Prostate gland (tissue), 2 donors: Measurements from ENCODE around the gene STKLD1. TPM values are rescaled to one million over a fixed set of nuclear protein-coding genes. Genes with fewer than 3 reads are reported as not detected.

ENCODE experiments used
- DNase-seq: peaks from one replicate; pipeline ENCODE4 v3.0.0-alpha.2; 2019; ENCODE audit warnings: low spot score
- H3K27ac ChIP-seq, 2 donors: fragments of 200-600 bp; sonication (generic); 2 replicates each; pipeline ENCODE4 v1.5.1; 2017 to 2019
- H3K27me3 ChIP-seq: fragments of 200-600 bp; sonication (generic); replicated peaks from 2 replicates; pipeline ENCODE4 v1.5.1; 2019; ENCODE audit not compliant: insufficient read depth
- H3K36me3 ChIP-seq, 2 donors: fragments of 200-600 bp; sonication (generic); 1 replicate in 1 of 2; 2 replicates in 1 of 2; pipeline versions ENCODE4 v1.5.1 to v1.8.1; 2017 to 2019
- H3K4me1 ChIP-seq: fragments of 200-600 bp; sonication (generic); replicated peaks from 2 replicates; pipeline ENCODE4 v1.5.1; 2019
- H3K4me3 ChIP-seq, 2 donors: fragments of 200-600 bp; sonication (generic); 2 replicates each; pipeline ENCODE4 v1.5.1; 2017 to 2019
- H3K9me3 ChIP-seq: fragments of 200-600 bp; sonication (generic); 2 replicates; pipeline ENCODE4 v1.5.1; 2017
- POLR2A ChIP-seq: fragments of 450-650 bp; IDR thresholded peaks from one replicate; pipeline ENCODE4 v1.6.1; 2016; ENCODE audit warnings: antibody characterized with exemption, mild to moderate bottlenecking
- POLR2AphosphoS5 ChIP-seq: sonication (generic); formaldehyde crosslinking; IDR thresholded peaks from one replicate; pipeline ENCODE4 v1.6.1; 2017; ENCODE audit warnings: antibody characterized with exemption
- WGBS: methylation state at CpG from one replicate; pipeline ENCODE4 v1.1.5; 2018; 5-methylcytosine and 5-hydroxymethylcytosine counted together
- intact Hi-C: fragments of 100-400 bp; cut with DNase I; formaldehyde crosslinking; loops from one replicate; pipeline ENCODE4 v1.14.2; 2022
- total RNA-seq, 2 donors: library from RNA; depleted of rRNA; stranded (reverse); fragments of >200 nt; gene quantifications; one replicate each; pipeline ENCODE4 v1.1.0, GENCODE V29; 2016
- TF ChIP-seq, protein P1 (sequence below), 4 experiments: fragments of 200-600 bp in 2 of 4; fragments of 450-650 bp in 2 of 4; sonication (generic) in 2 of 4; IDR thresholded peaks; 1 replicate in 3 of 4; 2 replicates in 1 of 4; pipeline ENCODE4 v1.5.1; 2016 to 2019; ENCODE audit warnings: antibody characterized with exemption in 4 of 4, mild to moderate bottlenecking in 2 of 4, moderate library complexity in 2 of 4

Gene STKLD1
- total RNA-seq, 2 donors from 2014 or later = 0.87 to 1.0 TPM

DNA sequence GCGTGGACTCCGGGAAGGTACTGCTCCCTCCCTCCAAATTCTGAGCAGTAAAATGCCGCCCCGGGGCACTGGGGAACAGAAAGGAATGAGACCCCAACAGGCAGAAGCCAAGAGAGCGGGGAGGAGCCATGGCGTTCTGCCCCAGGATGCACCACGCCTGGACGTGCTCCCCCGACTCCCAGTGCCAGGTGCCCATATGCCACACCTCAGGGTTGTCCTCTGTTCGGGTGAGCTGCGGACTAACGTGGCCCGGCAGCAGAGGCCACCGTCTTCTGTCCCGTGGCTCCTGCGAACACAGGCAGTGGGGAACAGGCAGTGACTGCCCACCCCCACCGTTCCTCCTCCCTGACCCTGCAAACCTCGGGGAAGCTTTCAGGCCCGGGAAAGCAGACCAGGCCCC is 44.9 kb upstream of the STKLD1 start:
- WGBS = 78% methylated on average over 19 of the region's 19 CpGs
- DNase-seq = no peak
- Histone ChIP-seq H3K27ac (no peak overlapping the region), H3K9me3 (no peaks in the 10 kb centered on the region), H3K4me3 (no peak overlapping the region), H3K36me3 (peaks cover 19 to 20% of the 10 kb centered on the region in 2 donors), H3K4me1 (peaks cover 5% of the 10 kb centered on the region), H3K27me3 (no peaks in the 10 kb centered on the region)
- intact Hi-C loops = no loop called here
- no peak for TF ChIP-seq POLR2AphosphoS5

DNA sequence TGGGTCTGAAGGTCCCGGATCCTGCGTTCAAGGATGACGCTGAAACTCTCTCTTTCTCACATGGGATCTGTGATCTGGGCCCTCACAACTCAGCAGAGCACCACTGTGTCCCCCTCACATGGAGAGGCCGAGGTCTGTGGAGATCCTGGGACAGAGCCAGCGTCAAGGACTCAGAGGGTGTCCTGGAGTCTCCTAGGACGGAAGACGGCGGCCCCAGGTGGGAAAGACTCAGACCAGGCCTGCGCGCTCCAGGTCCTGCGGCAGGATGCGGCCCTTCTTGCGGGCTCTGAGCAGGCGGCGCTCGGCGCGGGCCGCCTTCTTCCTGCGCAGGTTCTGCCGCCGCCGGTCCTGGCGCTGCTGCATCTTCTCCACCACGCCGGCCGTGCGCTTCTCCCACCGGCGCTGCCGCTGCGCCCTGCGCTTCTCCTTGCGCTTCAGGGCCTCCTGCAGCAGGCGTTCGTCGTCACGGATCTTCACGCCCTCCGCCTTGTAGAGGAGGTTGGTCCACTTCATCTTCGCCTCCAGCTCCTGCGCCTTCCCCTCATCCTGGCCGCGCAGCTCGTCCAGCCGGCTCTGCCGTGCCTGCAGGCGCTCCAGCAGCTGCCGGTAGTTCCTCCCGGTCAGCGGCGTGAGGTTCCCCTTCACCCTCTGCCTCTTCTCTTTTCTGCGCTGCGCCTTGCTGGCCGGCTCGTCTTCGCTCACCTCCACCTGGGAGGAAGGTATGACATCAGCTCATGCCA is 44.4 kb upstream of the STKLD1 start:
- TF ChIP-seq, protein P1, sequence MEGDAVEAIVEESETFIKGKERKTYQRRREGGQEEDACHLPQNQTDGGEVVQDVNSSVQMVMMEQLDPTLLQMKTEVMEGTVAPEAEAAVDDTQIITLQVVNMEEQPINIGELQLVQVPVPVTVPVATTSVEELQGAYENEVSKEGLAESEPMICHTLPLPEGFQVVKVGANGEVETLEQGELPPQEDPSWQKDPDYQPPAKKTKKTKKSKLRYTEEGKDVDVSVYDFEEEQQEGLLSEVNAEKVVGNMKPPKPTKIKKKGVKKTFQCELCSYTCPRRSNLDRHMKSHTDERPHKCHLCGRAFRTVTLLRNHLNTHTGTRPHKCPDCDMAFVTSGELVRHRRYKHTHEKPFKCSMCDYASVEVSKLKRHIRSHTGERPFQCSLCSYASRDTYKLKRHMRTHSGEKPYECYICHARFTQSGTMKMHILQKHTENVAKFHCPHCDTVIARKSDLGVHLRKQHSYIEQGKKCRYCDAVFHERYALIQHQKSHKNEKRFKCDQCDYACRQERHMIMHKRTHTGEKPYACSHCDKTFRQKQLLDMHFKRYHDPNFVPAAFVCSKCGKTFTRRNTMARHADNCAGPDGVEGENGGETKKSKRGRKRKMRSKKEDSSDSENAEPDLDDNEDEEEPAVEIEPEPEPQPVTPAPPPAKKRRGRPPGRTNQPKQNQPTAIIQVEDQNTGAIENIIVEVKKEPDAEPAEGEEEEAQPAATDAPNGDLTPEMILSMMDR (IDR thresholded peaks at IDR 0.05) = no peak
- TF ChIP-seq POLR2A (no peak), POLR2AphosphoS5 (no peak)
- intact Hi-C loops = no loop called here
- WGBS = 93% methylated on average over 57 of the region's 57 CpGs
- Histone ChIP-seq H3K36me3 (peaks cover 19 to 20% of the 10 kb centered on the region in 2 donors), H3K4me3 (no peak overlapping the region), H3K27me3 (no peaks in the 10 kb centered on the region), H3K4me1 (peaks cover 5% of the 10 kb centered on the region), H3K9me3 (no peaks in the 10 kb centered on the region), H3K27ac (no peak overlapping the region)
- no peak for DNase-seq

DNA sequence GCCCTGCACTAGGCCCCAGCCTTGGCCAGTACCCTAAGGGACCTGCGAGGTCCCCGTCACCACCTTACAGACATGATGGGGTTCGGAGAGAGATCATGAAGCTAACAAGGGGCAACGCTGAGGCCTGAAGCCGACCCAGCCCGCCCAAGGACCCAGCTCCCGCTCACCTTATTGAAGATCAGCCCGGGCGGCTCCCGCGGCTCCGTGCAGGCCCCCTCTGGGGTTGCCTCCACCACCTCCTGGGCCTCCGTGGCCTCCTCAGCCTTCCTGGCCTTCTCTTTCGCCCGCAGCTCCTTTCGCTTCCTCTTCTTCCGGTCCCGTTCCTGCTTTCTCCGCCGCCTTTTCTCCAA is 43.8 kb upstream of the STKLD1 start:
- peaks cover 5% of the 10 kb centered on the region for H3K4me1 ChIP-seq
- intact Hi-C loops = no loop called here
- DNase-seq = no peak
- no peaks in the 10 kb centered on the region for H3K9me3 ChIP-seq
- no peak overlapping the region for H3K27ac ChIP-seq
- TF ChIP-seq POLR2AphosphoS5 (no peak), POLR2A (no peak)
- TF ChIP-seq, protein P1 (IDR thresholded peaks at IDR 0.05) = no peak
- peaks cover 19 to 20% of the 10 kb centered on the region in 2 donors for H3K36me3 ChIP-seq
- no peaks in the 10 kb centered on the region for H3K27me3 ChIP-seq
- WGBS = 88% methylated on average over 20 of the region's 20 CpGs
- H3K4me3 ChIP-seq = no peak overlapping the region

DNA sequence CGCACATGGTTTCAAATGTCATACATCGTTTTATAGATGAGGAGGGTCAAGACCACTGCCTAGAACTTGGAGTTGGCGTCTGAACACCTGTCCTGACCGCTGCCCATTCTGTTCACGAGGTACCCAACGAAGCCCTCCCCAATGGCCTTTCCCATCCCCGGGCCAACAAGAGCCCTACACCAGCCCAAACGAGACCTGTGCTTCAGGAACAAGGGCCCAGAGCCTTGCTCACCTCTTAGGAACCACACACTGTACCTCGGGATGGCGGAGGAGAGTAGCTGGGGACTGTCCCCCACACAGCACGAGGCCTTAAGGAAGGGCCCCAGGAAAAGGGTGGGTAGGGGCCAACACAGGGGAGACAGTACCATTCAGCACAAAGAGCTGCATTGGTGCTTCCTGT is 43.2 kb upstream of the STKLD1 start:
- peaks cover 5% of the 10 kb centered on the region for H3K4me1 ChIP-seq
- no peak for TF ChIP-seq POLR2AphosphoS5
- TF ChIP-seq POLR2A = no peak
- TF ChIP-seq, protein P1 (IDR thresholded peaks at IDR 0.05) = no peak
- peaks cover 19 to 20% of the 10 kb centered on the region in 2 donors for H3K36me3 ChIP-seq
- DNase-seq = no peak
- H3K4me3 ChIP-seq = no peak overlapping the region
- intact Hi-C loops = no loop called here
- H3K27ac ChIP-seq = no peak overlapping the region
- 88% methylated on average over 11 of the region's 11 CpGs for WGBS
- H3K27me3 ChIP-seq = no peaks in the 10 kb centered on the region
- no peaks in the 10 kb centered on the region for H3K9me3 ChIP-seq

DNA sequence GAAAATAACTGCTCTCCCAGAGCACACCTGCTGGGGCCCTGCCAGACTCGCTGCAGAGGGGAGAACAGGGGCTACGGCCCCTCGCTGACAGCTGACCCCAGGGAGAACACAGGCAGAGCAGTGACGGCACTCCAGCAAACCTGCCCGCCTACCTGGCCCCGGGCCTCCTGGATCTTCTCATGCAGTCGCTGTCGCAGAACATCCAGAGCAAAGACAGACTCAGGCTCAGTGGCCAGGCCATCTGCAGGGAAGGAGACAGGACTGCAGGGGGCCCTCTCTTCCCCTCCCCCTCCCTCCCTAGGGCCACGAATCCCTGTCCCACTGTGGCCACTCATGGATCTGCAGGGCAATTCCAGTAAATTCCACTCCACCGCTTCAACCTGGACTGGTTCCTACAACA is 42.6 kb upstream of the STKLD1 start:
- peaks cover 19 to 20% of the 10 kb centered on the region in 2 donors for H3K36me3 ChIP-seq
- H3K27ac ChIP-seq = no peak overlapping the region
- no peaks in the 10 kb centered on the region for H3K9me3 ChIP-seq
- peaks cover 5% of the 10 kb centered on the region for H3K4me1 ChIP-seq
- intact Hi-C loops = no loop called here
- TF ChIP-seq POLR2AphosphoS5 (no peak), POLR2A (no peak)
- TF ChIP-seq, protein P1 (IDR thresholded peaks at IDR 0.05) = no peak
- H3K27me3 ChIP-seq = no peaks in the 10 kb centered on the region
- DNase-seq = no peak
- WGBS = 93% methylated on average over 10 of the region's 10 CpGs
- no peak overlapping the region for H3K4me3 ChIP-seq
